Measurements from ENCODE around the gene RPL19. TPM values are rescaled to one million over a fixed set of nuclear protein-coding genes. Genes with fewer than 3 reads are reported as not detected.

RPL19 gene
- total RNA-seq, 4 donors from 2014 or later, result 3,050 to 5,448 (median 3,578) TPM

DNA sequence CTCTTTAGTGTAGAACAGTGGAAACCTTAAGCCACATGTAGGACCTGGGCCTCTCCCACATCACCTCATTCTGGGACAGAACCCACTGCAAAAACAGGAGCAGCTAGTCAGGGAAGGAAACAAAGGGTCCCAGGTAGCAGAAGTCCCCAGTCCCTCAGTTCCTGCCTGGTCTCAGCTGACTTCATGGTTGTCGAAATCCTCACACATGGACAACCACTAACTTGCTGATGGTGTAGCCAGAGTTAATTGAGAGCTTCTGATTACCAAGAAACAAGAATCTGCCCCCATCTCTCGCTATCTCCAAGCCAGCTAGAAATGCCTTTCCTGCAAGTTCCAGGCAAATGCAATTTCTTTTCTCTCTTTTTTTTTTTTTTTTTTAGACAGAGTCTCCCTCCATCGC, 30.6 kb upstream of the RPL19 start:
- WGBS, 2 donors, result 79 to 80% methylated on average over 3 of the region's 3 CpGs
- DNase-seq (ENCODE audit: low spot score in 2 of 2), result no peak
- intact Hi-C loops (cut with DNase I; ENCODE audit: low total_unique reads), result no loop called here
- TF ChIP-seq, protein P1, sequence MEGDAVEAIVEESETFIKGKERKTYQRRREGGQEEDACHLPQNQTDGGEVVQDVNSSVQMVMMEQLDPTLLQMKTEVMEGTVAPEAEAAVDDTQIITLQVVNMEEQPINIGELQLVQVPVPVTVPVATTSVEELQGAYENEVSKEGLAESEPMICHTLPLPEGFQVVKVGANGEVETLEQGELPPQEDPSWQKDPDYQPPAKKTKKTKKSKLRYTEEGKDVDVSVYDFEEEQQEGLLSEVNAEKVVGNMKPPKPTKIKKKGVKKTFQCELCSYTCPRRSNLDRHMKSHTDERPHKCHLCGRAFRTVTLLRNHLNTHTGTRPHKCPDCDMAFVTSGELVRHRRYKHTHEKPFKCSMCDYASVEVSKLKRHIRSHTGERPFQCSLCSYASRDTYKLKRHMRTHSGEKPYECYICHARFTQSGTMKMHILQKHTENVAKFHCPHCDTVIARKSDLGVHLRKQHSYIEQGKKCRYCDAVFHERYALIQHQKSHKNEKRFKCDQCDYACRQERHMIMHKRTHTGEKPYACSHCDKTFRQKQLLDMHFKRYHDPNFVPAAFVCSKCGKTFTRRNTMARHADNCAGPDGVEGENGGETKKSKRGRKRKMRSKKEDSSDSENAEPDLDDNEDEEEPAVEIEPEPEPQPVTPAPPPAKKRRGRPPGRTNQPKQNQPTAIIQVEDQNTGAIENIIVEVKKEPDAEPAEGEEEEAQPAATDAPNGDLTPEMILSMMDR (IDR thresholded peaks at IDR 0.05), result no peak
- TF ChIP-seq POLR2A (IDR thresholded peaks at IDR 0.05), result no peak
- H3K4me3 ChIP-seq (ENCODE audit: low read depth, poor library complexity, severe bottlenecking), result no peak overlapping the region

DNA sequence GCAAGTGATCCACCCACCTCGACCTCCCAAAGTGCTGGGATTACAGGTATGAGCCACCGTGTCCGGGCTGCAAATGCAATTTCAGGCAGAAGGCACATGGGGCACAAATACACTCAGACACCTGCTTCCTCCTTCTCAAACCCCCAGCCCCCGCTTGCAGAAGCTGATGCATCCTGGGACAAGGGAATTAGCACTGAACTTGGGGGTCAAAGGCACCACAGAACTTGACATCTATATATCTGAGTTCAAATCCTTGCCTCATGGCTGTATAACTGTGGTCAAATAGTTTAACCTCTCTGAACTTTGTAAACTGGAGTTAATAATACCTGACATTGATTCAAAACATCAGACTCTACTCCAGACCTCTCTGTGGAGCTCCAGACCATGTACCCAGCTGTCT, 30.0 kb upstream of the RPL19 start:
- intact Hi-C loops (cut with DNase I; ENCODE audit: low total_unique reads), result no loop called here
- no peak for DNase-seq (ENCODE audit: low spot score in 2 of 2)
- WGBS, 2 donors, result 66 to 68% methylated on average over 4 of the region's 4 CpGs
- H3K4me3 ChIP-seq (ENCODE audit: low read depth, poor library complexity, severe bottlenecking), result no peak overlapping the region
- TF ChIP-seq, protein P1 (IDR thresholded peaks at IDR 0.05), result no peak
- TF ChIP-seq POLR2A (IDR thresholded peaks at IDR 0.05), result no peak

DNA sequence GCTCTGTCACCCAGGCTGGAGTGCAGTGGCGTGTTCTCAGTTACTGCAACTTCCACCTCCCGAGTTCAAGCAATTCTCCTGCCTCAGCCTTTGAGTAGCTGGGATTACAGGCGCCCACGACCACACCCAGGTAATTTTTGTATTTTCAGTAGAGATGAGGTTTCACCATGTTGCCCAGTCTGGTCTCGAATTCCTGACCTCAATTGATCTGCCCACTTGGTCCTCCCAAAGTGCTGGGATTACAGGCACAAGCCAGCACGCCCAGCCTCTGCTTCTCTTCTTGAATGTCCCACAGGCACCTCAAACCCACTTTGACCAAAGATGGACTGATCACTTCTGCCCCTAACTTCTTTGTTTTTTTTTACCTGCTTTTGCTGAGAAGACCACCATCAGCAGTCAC, 29.5 kb upstream of the RPL19 start:
- DNase-seq (ENCODE audit: low spot score in 2 of 2), result no peak
- intact Hi-C loops (cut with DNase I; ENCODE audit: low total_unique reads), result no loop called here
- TF ChIP-seq, protein P1 (IDR thresholded peaks at IDR 0.05), result no peak
- TF ChIP-seq POLR2A (IDR thresholded peaks at IDR 0.05), result no peak
- WGBS, 2 donors, result 70 to 83% methylated on average over 6 of the region's 6 CpGs
- no peak overlapping the region for H3K4me3 ChIP-seq (ENCODE audit: low read depth, poor library complexity, severe bottlenecking)

DNA sequence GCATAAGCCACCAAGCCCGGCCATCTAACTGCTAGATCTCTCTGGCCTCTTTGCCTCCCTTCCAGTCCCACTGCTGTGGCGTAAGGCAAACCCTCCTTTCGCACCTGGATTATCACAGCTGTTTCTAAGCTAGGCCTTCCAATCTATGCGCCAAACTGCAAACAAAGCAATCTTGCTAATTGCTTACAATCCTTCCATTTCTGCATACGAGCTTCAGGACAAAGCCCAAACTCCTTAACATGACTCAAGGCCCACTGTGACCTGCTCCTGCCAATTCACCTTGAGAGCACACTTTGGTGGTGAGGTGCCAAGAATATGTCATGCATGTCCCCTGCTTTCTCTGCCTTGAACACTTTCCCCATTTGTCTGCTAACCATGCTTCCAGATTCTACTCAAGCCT, 28.1 kb upstream of the RPL19 start:
- WGBS, 2 donors, result 80 to 81% methylated on average over 5 of the region's 5 CpGs
- TF ChIP-seq POLR2A (IDR thresholded peaks at IDR 0.05), result no peak
- TF ChIP-seq, protein P1 (IDR thresholded peaks at IDR 0.05), result no peak
- no peak for DNase-seq (ENCODE audit: low spot score in 2 of 2)
- intact Hi-C loops (cut with DNase I; ENCODE audit: low total_unique reads), result no loop called here
- H3K4me3 ChIP-seq (ENCODE audit: low read depth, poor library complexity, severe bottlenecking), result no peak overlapping the region

DNA sequence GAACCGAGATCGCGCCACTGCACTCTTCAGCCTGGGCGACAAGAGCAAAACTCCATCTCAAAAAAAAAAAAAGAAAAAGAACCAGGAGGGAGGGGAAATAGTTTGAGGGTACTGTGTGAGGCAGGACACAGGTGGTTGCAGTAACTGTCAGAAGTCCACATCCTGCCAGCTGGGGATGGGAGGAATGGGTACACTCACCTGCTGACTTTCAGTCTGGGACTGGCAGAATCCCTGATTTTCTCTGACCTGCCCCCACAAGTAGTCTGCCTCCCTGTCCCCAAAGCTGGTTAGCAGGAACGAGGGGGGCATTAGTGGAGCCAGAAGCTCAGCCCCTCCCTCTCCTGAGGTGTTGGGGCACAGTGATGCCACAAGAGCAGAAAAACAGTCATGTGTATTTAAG, 27.0 kb upstream of the RPL19 start:
- no peak for DNase-seq (ENCODE audit: low spot score in 2 of 2)
- intact Hi-C loops (cut with DNase I; ENCODE audit: low total_unique reads), result no loop called here
- no peak overlapping the region for H3K4me3 ChIP-seq (ENCODE audit: low read depth, poor library complexity, severe bottlenecking)
- 60 to 67% methylated on average over 5 of the region's 5 CpGs for WGBS, 2 donors
- TF ChIP-seq POLR2A (IDR thresholded peaks at IDR 0.05), result no peak
- TF ChIP-seq, protein P1 (IDR thresholded peaks at IDR 0.05), result no peak

DNA sequence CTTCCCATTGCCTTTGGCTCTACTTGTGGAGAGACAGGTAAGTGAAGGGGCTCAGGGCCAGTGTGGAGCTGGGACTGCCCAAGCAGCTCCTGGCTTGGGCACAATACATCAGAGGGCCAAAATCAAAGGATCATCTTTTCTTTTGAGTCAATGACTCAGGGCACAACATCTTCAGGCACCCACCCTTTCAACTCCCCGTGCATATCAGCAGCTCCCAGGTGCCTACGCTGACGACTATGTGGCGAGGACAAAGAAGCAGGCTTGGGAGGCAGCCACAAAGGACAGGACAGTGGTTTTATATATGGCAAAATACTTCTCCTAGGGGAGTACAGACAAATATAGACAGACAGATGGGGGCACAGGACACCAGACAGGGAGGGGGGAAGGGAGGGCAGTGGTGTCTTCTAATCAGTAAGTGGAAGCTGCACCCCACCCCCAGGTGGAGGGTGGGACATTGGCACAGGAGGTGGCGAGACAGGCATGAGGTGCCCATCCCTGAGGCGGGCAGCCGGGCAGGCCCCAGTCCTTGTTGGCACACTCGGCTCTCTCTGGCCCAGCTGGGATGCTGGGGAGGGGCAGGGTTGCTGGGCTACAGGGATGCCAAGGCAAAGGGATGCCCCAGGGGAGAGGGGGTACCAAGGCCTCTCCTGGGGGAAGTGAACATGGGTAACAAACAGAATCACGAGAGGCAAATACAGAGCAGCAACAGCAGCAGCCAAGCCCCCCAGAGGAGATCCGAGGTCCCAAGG, 26.4 kb upstream of the RPL19 start:
- no peak overlapping the region for H3K4me3 ChIP-seq (ENCODE audit: low read depth, poor library complexity, severe bottlenecking)
- TF ChIP-seq, protein P1 (IDR thresholded peaks at IDR 0.05), result no peak
- no peak for TF ChIP-seq POLR2A (IDR thresholded peaks at IDR 0.05)
- DNase-seq (ENCODE audit: low spot score in 2 of 2), result no peak
- intact Hi-C loops (cut with DNase I; ENCODE audit: low total_unique reads), result no loop called here
- 41 to 43% methylated on average over 10 of the region's 10 CpGs for WGBS, 2 donors

Data from lower leg skin (tissue), 4 donors.